ENCODE measurements around the gene ENTREP1. TPM values are rescaled to one million over a fixed set of nuclear protein-coding genes. Genes with fewer than 3 reads are reported as not detected.

ENTREP1 gene
- total RNA-seq, 2 experiments from 2014 or later: not detected

DNA sequence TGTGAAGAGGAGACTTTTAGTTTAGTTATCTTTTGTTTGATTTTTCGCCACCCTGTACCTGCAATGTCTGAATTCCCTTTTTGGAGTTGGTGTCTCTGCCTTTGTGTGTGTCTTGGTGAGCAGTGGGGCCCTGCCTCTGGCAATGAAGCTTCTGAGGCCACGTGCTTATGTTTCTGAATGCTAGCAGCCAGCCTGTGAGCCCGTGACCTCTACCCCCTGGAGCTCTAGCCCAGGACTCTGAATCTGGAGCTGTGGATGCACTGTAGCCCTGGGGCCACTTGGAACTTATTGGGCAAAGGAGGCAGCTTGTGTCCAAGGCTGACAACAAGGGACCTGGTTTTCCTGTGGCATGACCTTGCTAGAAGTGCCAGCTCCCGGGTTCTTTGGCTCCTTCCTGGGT lies 19.4 kb downstream of the ENTREP1 start:
- H3K27ac ChIP-seq (ENCODE audit: low read depth, low read length, poor library complexity, severe bottlenecking): no peak overlapping the region
- no peak overlapping the region for H3K4me3 ChIP-seq (ENCODE audit: low read depth, low read length, poor library complexity, severe bottlenecking)
- DNase-seq (ENCODE audit: low spot score): no peak
- TF ChIP-seq EZH2phosphoT487 (IDR thresholded peaks at IDR 0.05; ENCODE audit: borderline replicate concordance, low read depth, low read length): no peak
- TF ChIP-seq, protein P1, sequence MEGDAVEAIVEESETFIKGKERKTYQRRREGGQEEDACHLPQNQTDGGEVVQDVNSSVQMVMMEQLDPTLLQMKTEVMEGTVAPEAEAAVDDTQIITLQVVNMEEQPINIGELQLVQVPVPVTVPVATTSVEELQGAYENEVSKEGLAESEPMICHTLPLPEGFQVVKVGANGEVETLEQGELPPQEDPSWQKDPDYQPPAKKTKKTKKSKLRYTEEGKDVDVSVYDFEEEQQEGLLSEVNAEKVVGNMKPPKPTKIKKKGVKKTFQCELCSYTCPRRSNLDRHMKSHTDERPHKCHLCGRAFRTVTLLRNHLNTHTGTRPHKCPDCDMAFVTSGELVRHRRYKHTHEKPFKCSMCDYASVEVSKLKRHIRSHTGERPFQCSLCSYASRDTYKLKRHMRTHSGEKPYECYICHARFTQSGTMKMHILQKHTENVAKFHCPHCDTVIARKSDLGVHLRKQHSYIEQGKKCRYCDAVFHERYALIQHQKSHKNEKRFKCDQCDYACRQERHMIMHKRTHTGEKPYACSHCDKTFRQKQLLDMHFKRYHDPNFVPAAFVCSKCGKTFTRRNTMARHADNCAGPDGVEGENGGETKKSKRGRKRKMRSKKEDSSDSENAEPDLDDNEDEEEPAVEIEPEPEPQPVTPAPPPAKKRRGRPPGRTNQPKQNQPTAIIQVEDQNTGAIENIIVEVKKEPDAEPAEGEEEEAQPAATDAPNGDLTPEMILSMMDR (conservative IDR thresholded peaks at IDR 0.05; ENCODE audit: low read length): no peak
- no peaks in the 10 kb centered on the region for H3K9me3 ChIP-seq (ENCODE audit: low read length)
- H3K79me2 ChIP-seq (ENCODE audit: insufficient read depth, low read depth, low read length): no peaks in the 10 kb centered on the region
- no peaks in the 10 kb centered on the region for H3K9me2 ChIP-seq (ENCODE audit: insufficient read depth, low read length)
- ChIA-PET POLR2A (interaction anchor here (0.6 to 1.3 kb wide), 2 partner anchors 10 to 151 kb away, joined by 3 read pairs; no protein-coding TSS in a partner anchor), CTCF (ENCODE audit: unreplicated experiment) (no interaction called here)
- no peak overlapping the region for H3K4me2 ChIP-seq (ENCODE audit: low read length)
- H3K4me1 ChIP-seq (ENCODE audit: insufficient read depth, low read length, poor library complexity, severe bottlenecking): no peaks in the 10 kb centered on the region
- H2AFZ ChIP-seq (ENCODE audit: low read length): no peak overlapping the region
- intact Hi-C loops (cut with micrococcal nuclease; ENCODE audit: unreplicated experiment): no loop called here
- H4K20me1 ChIP-seq (ENCODE audit: insufficient read depth, low read length): no peaks in the 10 kb centered on the region
- BruUV-seq (replicated peaks): no TSS peak
- H3K36me3 ChIP-seq (ENCODE audit: insufficient read depth, low read length): no peaks in the 10 kb centered on the region

DNA sequence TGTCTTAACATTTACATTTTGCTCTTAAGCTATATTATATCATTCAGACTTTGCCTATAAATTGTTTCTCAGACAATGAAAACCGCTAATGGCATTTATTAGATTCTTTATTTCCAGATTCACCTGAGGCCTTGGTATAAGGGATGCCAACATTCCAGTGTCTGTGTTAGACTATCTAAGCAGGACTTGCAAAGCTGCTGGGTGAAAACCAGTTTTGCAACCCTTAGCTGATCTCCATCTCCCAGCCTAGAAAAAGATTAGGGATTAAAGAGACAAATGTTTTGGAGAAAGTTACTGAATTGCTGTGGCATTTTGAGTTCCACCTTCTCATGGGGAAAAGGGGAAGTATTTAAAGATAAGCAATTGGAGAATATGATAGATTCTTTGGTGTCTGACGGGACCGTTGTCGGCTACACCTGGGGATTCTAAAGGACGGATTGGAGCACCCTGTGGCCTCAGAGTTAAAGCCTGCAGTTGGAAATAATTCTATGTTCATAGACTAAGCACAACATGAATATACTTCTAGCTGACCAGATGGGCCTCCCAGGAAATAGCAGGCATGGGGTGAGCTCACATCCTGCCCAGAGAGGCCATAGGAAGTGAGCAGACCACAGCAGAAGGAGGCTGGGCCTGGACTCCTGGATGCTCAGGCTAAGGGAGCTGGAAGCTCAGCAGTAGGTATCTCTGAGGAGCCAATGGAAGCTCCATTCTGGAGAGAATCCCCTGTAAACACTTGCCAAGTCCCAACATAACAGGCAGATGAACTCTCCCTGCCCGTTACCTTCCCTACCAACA lies 21.8 kb downstream of the ENTREP1 start:
- ChIA-PET POLR2A (interaction anchor here (0.5 kb wide), 2 partner anchors 20 to 1295 kb away, joined by 3 to 8 read pairs; no protein-coding TSS in a partner anchor), CTCF (ENCODE audit: unreplicated experiment) (no interaction called here)
- Histone ChIP-seq H3K4me2 (ENCODE audit: low read length) (no peak overlapping the region), H2AFZ (ENCODE audit: low read length) (no peak overlapping the region), H3K79me2 (ENCODE audit: insufficient read depth, low read depth, low read length) (no peaks in the 10 kb centered on the region), H3K9me3 (ENCODE audit: low read length) (no peaks in the 10 kb centered on the region), H3K36me3 (ENCODE audit: insufficient read depth, low read length) (no peaks in the 10 kb centered on the region), H4K20me1 (ENCODE audit: insufficient read depth, low read length) (no peaks in the 10 kb centered on the region), H3K9me2 (ENCODE audit: insufficient read depth, low read length) (no peaks in the 10 kb centered on the region), H3K4me3 (ENCODE audit: low read depth, low read length, poor library complexity, severe bottlenecking) (no peak overlapping the region), H3K27ac (ENCODE audit: low read depth, low read length, poor library complexity, severe bottlenecking) (no peak overlapping the region), H3K4me1 (ENCODE audit: insufficient read depth, low read length, poor library complexity, severe bottlenecking) (no peaks in the 10 kb centered on the region)
- intact Hi-C loops (cut with micrococcal nuclease; ENCODE audit: unreplicated experiment): no loop called here
- TF ChIP-seq, protein P1 (conservative IDR thresholded peaks at IDR 0.05; ENCODE audit: low read length): no peak
- TF ChIP-seq EZH2phosphoT487 (IDR thresholded peaks at IDR 0.05; ENCODE audit: borderline replicate concordance, low read depth, low read length): no peak
- BruUV-seq (replicated peaks): no TSS peak
- DNase-seq (ENCODE audit: low spot score): no peak

DNA sequence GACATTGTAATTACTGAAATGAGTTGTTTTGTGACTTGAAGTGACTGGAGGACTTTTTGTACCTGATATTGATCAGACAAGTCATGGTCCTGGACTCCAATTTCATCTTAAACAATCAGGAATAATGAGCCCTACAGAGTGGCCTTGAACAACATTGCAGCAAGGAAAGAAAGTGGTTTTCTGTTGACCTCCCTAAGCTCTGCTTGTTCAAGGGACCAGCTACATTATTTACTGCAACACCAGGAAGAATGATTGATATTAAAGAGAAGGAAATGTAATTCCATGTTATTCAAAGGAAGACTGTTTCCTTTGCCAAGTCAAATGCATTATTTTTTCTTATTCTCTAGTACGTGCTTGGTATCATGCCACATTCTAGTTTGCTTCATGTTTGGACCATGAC lies 22.6 kb downstream of the ENTREP1 start:
- no peaks in the 10 kb centered on the region for H3K79me2 ChIP-seq (ENCODE audit: insufficient read depth, low read depth, low read length)
- H3K4me3 ChIP-seq (ENCODE audit: low read depth, low read length, poor library complexity, severe bottlenecking): no peak overlapping the region
- POLR2A ChIA-PET: interaction anchor here (0.5 to 0.7 kb wide), 2 partner anchors 21 to 26 kb away, joined by 3 to 8 read pairs; no protein-coding TSS in a partner anchor
- H3K36me3 ChIP-seq (ENCODE audit: insufficient read depth, low read length): no peaks in the 10 kb centered on the region
- H3K9me2 ChIP-seq (ENCODE audit: insufficient read depth, low read length): no peaks in the 10 kb centered on the region
- no peaks in the 10 kb centered on the region for H3K9me3 ChIP-seq (ENCODE audit: low read length)
- H3K27ac ChIP-seq (ENCODE audit: low read depth, low read length, poor library complexity, severe bottlenecking): no peak overlapping the region
- CTCF ChIA-PET (ENCODE audit: unreplicated experiment): no interaction called here
- BruUV-seq (replicated peaks): no TSS peak
- TF ChIP-seq, protein P1 (conservative IDR thresholded peaks at IDR 0.05; ENCODE audit: low read length): no peak
- TF ChIP-seq EZH2phosphoT487 (IDR thresholded peaks at IDR 0.05; ENCODE audit: borderline replicate concordance, low read depth, low read length): no peak
- no peak overlapping the region for H2AFZ ChIP-seq (ENCODE audit: low read length)
- intact Hi-C loops (cut with micrococcal nuclease; ENCODE audit: unreplicated experiment): no loop called here
- H3K4me2 ChIP-seq (ENCODE audit: low read length): no peak overlapping the region
- DNase-seq (ENCODE audit: low spot score): no peak
- no peaks in the 10 kb centered on the region for H4K20me1 ChIP-seq (ENCODE audit: insufficient read depth, low read length)
- H3K4me1 ChIP-seq (ENCODE audit: insufficient read depth, low read length, poor library complexity, severe bottlenecking): no peaks in the 10 kb centered on the region
